ENCODE results near the gene SMCO1. TPM values are rescaled to one million over a fixed set of nuclear protein-coding genes. Genes with fewer than 3 reads are reported as not detected.

SMCO1 gene
- total and polyA plus RNA-seq, 9 donors: not detected

- no peaks in the 10 kb centered on the region for H3K9me3 ChIP-seq
- DNase-seq: no peak
- WGBS, 3 donors: 73 to 81% (median 77%) methylated on average over 11 of the region's 11 CpGs
- peaks cover 3% of the 10 kb centered on the region for H3K4me1 ChIP-seq (ENCODE audit: insufficient read depth)
- no peaks in the 10 kb centered on the region for H3K27me3 ChIP-seq
- H3K36me3 ChIP-seq: no peaks in the 10 kb centered on the region
- peak overlapping the region; percentile 97 for H3K4me3 ChIP-seq
- intact Hi-C loops (cut with DNase I): loop anchor here in 1 of 4 donors (10.0 kb wide), 1 partner anchor 185 kb away; the partner anchor contains the start of gene DYNLT2B
- TF ChIP-seq, protein P1, sequence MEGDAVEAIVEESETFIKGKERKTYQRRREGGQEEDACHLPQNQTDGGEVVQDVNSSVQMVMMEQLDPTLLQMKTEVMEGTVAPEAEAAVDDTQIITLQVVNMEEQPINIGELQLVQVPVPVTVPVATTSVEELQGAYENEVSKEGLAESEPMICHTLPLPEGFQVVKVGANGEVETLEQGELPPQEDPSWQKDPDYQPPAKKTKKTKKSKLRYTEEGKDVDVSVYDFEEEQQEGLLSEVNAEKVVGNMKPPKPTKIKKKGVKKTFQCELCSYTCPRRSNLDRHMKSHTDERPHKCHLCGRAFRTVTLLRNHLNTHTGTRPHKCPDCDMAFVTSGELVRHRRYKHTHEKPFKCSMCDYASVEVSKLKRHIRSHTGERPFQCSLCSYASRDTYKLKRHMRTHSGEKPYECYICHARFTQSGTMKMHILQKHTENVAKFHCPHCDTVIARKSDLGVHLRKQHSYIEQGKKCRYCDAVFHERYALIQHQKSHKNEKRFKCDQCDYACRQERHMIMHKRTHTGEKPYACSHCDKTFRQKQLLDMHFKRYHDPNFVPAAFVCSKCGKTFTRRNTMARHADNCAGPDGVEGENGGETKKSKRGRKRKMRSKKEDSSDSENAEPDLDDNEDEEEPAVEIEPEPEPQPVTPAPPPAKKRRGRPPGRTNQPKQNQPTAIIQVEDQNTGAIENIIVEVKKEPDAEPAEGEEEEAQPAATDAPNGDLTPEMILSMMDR (IDR thresholded peaks at IDR 0.05): no peak
- TF ChIP-seq EP300 (IDR thresholded peaks at IDR 0.05): no peak
- no peak for TF ChIP-seq POLR2A (IDR thresholded peaks at IDR 0.05)
- H3K27ac ChIP-seq: no peak overlapping the region
These were observed 15.2 kb downstream of the SMCO1 start for GRCh38 chr3:196499807-196500524.

GRCh38 chr3:196499061-196499460 lies 16.1 kb downstream of the SMCO1 start:
- Histone ChIP-seq H3K4me1 (ENCODE audit: insufficient read depth) (peaks cover 3% of the 10 kb centered on the region), H3K27me3 (no peaks in the 10 kb centered on the region), H3K27ac (no peak overlapping the region), H3K4me3 (no peak overlapping the region), H3K36me3 (no peaks in the 10 kb centered on the region), H3K9me3 (no peaks in the 10 kb centered on the region)
- DNase-seq: no peak
- 88 to 92% (median 89%) methylated on average over 5 of the region's 5 CpGs for WGBS, 3 donors
- TF ChIP-seq EP300 (IDR thresholded peaks at IDR 0.05) (no peak), POLR2A (IDR thresholded peaks at IDR 0.05) (no peak)
- TF ChIP-seq, protein P1 (IDR thresholded peaks at IDR 0.05): no peak
- intact Hi-C loops (cut with DNase I): no loop called here

DNA sequence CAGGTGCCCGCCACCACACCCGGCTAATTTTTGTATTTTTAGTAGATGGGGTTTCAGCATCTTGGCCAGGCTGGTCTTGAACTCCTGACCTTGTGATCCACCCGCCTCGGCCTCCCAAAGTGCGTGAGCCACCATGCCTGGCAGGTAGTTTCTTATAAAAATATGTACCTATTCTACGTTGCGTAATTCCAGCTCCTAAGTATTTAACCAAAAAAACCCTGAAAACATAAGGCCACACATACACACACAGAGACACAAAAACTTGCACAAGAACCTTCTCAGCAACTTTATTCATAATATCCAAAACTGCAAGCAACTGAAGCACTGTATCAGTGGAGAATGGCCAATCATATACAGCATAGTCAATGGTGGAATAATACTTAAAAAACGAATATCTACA lies 16.8 kb downstream of the SMCO1 start:
- intact Hi-C loops (cut with DNase I): no loop called here
- WGBS, 3 donors: 93 to 95% (median 94%) methylated on average over 8 of the region's 8 CpGs
- no peaks in the 10 kb centered on the region for H3K27me3 ChIP-seq
- DNase-seq: no peak
- H3K27ac ChIP-seq: no peak overlapping the region
- no peaks in the 10 kb centered on the region for H3K9me3 ChIP-seq
- no peak overlapping the region for H3K4me3 ChIP-seq
- peaks cover 3% of the 10 kb centered on the region for H3K4me1 ChIP-seq (ENCODE audit: insufficient read depth)
- TF ChIP-seq, protein P1 (IDR thresholded peaks at IDR 0.05): no peak
- no peak for TF ChIP-seq POLR2A (IDR thresholded peaks at IDR 0.05)
- no peak for TF ChIP-seq EP300 (IDR thresholded peaks at IDR 0.05)
- no peaks in the 10 kb centered on the region for H3K36me3 ChIP-seq

DNA sequence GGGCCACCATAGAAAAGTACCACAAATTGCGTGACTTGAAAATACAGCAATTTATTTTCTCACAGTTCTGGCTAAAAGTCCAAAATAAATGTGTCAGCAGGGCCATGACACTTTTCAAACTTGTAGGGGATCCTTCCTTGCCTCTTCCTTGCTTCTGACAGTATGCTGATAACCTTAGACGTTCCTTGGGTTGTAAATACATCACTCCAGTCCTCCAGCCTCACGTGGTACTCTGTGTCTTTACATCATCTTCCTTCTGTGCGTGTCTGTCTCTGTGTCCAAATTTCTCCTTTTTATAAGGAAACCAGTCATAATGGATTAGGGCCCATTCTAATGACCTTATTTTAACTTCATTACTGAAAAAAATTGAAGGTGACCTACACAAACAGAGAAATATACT lies 19.0 kb downstream of the SMCO1 start:
- H3K9me3 ChIP-seq: no peaks in the 10 kb centered on the region
- H3K27me3 ChIP-seq: no peaks in the 10 kb centered on the region
- intact Hi-C loops (cut with DNase I): no loop called here
- 76 to 87% (median 87%) methylated on average over 4 of the region's 4 CpGs for WGBS, 3 donors
- H3K27ac ChIP-seq: no peak overlapping the region
- TF ChIP-seq, protein P1 (IDR thresholded peaks at IDR 0.05): no peak
- no peak for TF ChIP-seq EP300 (IDR thresholded peaks at IDR 0.05)
- H3K36me3 ChIP-seq: no peaks in the 10 kb centered on the region
- H3K4me1 ChIP-seq (ENCODE audit: insufficient read depth): peaks cover 5% of the 10 kb centered on the region
- no peak for DNase-seq
- no peak overlapping the region for H3K4me3 ChIP-seq

Data from ovary (tissue), 9 donors.